SK-N-SH (cell line): Measurements from ENCODE around the gene SLC22A23. TPM values are rescaled to one million over a fixed set of nuclear protein-coding genes. Genes with fewer than 3 reads are reported as not detected.

ENCODE experiments used
- CTCF ChIA-PET: fragments of 300-600, 350-600 bp; formaldehyde crosslinking; extraction: SDS; loops from one replicate; lab custom pipeline; 2021; lab: Yijun Ruan, JAX
- POLR2A ChIA-PET: fragments of 350-600 bp; sonication (Branson Sonifier 250); formaldehyde crosslinking; extraction: SDS; loops from one replicate; lab custom pipeline; 2020; ENCODE audit warnings: antibody characterized with exemption, inconsistent platforms; lab: Yijun Ruan, JAX
- DNase-seq: peaks from one replicate; pipeline ENCODE4 v3.0.0; 2012
- H2AFZ ChIP-seq: fragments of 200-600 bp; sonication (generic); 2 replicates; pipeline ENCODE4 v1.8.1; 2016; ENCODE audit warnings: antibody characterized with exemption, mild to moderate bottlenecking, low read depth
- H3F3A ChIP-seq: fragments of 200-600 bp; sonication (generic); replicated peaks from 2 replicates; pipeline ENCODE3; 2016; ENCODE audit warnings: antibody characterized with exemption, mild to moderate bottlenecking; ENCODE audit not compliant: insufficient read depth
- H3K27ac ChIP-seq, 2 experiments: fragments of 200-500 bp in 1 of 2; fragments of 200-600 bp in 1 of 2; sonication (Bioruptor generic) in 1 of 2; sonication (generic), shearing (Covaris generic) in 1 of 2; 2 replicates each; pipeline versions ENCODE4 v1.5.1 to v1.6.1; 2014 to 2016; ENCODE audit warnings: low read depth in 2 of 2, inconsistent platforms in 1 of 2, low read length in 1 of 2, mild to moderate bottlenecking in 1 of 2, mixed read lengths in 1 of 2
- H3K27me3 ChIP-seq: fragments of 200-600 bp; sonication (generic), shearing (Covaris generic); 2 replicates; pipeline ENCODE4 v1.6.1; 2016; ENCODE audit warnings: mixed run types; ENCODE audit not compliant: insufficient read depth
- H3K36me3 ChIP-seq, 2 experiments: fragments of 200-500 bp in 1 of 2; fragments of 200-600 bp in 1 of 2; sonication (Bioruptor generic) in 1 of 2; sonication (generic) in 1 of 2; replicated peaks in 1 of 2; 2 replicates each; pipeline versions ENCODE3 to v1.5.1; 2014 to 2016; ENCODE audit warnings: low read length in 1 of 2, mild to moderate bottlenecking in 1 of 2; ENCODE audit not compliant: insufficient read depth in 2 of 2, control insufficient read depth in 1 of 2
- H3K4me1 ChIP-seq, 2 experiments: fragments of 200-500 bp in 1 of 2; fragments of 200-600 bp in 1 of 2; sonication (Bioruptor generic) in 1 of 2; sonication (generic), shearing (Covaris generic) in 1 of 2; 2 replicates each; pipeline versions ENCODE4 v1.5.1 to v1.6.1; 2014 to 2016; ENCODE audit warnings: low read depth in 1 of 2, low read length in 1 of 2, mixed run types in 1 of 2; ENCODE audit not compliant: insufficient read depth in 2 of 2, control insufficient read depth in 1 of 2
- H3K4me2 ChIP-seq: fragments of 200-600 bp; sonication (generic), shearing (Covaris generic); 2 replicates; pipeline ENCODE4 v1.6.1; 2017; ENCODE audit warnings: mixed run types
- H3K4me3 ChIP-seq, 2 experiments: fragments of 200-500 bp in 1 of 2; fragments of 200-600 bp in 1 of 2; sonication (Bioruptor generic) in 1 of 2; sonication (generic), shearing (Covaris generic) in 1 of 2; 2 replicates each; pipeline versions ENCODE4 v1.5.1 to v1.8.1; 2014 to 2016; ENCODE audit warnings: low read depth in 2 of 2, inconsistent platforms in 1 of 2, low read length in 1 of 2, mild to moderate bottlenecking in 1 of 2, mixed read lengths in 1 of 2, moderate library complexity in 1 of 2
- H3K79me2 ChIP-seq: fragments of 200-600 bp; sonication (generic); 2 replicates; pipeline ENCODE4 v1.8.1; 2017; ENCODE audit warnings: mild to moderate bottlenecking; ENCODE audit not compliant: insufficient read depth
- H3K9ac ChIP-seq: fragments of 200-600 bp; sonication (generic); 2 replicates; pipeline ENCODE4 v1.6.1; 2017; ENCODE audit warnings: mixed run types
- H3K9me2 ChIP-seq: fragments of 200-600 bp; sonication (generic); 2 replicates; pipeline ENCODE4 v1.6.1; 2017; ENCODE audit warnings: mixed run types
- H3K9me3 ChIP-seq: fragments of 200-600 bp; sonication (generic); 2 replicates; pipeline ENCODE4 v1.6.1; 2017; ENCODE audit warnings: mixed run types, mild to moderate bottlenecking, moderate library complexity
- H4K20me1 ChIP-seq: fragments of 200-600 bp; sonication (generic); 2 replicates; pipeline ENCODE4 v1.6.1; 2017; ENCODE audit warnings: mild to moderate bottlenecking, mixed run types; ENCODE audit not compliant: insufficient read depth
- EP300 ChIP-seq, 2 experiments: IDR thresholded peaks; 2 replicates each; pipeline versions ENCODE4 v1.4.0 to v1.6.1; 2012; ENCODE audit warnings: borderline replicate concordance in 1 of 2, low read depth in 1 of 2, low read length in 1 of 2
- FOSL2 ChIP-seq: IDR thresholded peaks from 2 replicates; pipeline ENCODE4 v1.4.0; 2012; ENCODE audit warnings: low read depth, mild to moderate bottlenecking, moderate library complexity, borderline replicate concordance
- FOXJ3 ChIP-seq: sonication (generic); formaldehyde crosslinking; IDR thresholded peaks from 2 replicates; pipeline ENCODE4 v1.5.1; 2020; ENCODE audit warnings: mild to moderate bottlenecking, missing genetic modification reagents
- GABPA ChIP-seq: IDR thresholded peaks from 2 replicates; pipeline ENCODE4 v1.4.0; 2012; ENCODE audit warnings: low read depth, mild to moderate bottlenecking
- GATA2 ChIP-seq: sonication (generic); formaldehyde crosslinking; IDR thresholded peaks from 2 replicates; pipeline ENCODE4 v1.5.0; 2020; ENCODE audit warnings: mild to moderate bottlenecking, missing genetic modification reagents
- MEF2A ChIP-seq: IDR thresholded peaks from 2 replicates; pipeline ENCODE4 v1.4.0; 2012; ENCODE audit warnings: low read depth, borderline replicate concordance
- MXI1 ChIP-seq: IDR thresholded peaks from 2 replicates; pipeline ENCODE4 v1.6.1; 2012; ENCODE audit warnings: mild to moderate bottlenecking, low read depth, low read length, improper control_type of control experiment
- NRF1 ChIP-seq: IDR thresholded peaks from 2 replicates; pipeline ENCODE4 v1.6.1; 2012; ENCODE audit warnings: low read depth, mild to moderate bottlenecking, low read length
- POLR2AphosphoS5 ChIP-seq: IDR thresholded peaks from 2 replicates; pipeline ENCODE4 v1.6.1; 2012; ENCODE audit warnings: low read depth, low read length
- RCOR1 ChIP-seq: fragments of 150-350 bp; IDR thresholded peaks from 2 replicates; pipeline ENCODE4 v1.6.1; 2017; ENCODE audit warnings: antibody characterized with exemption, low read length
- REST ChIP-seq: IDR thresholded peaks from 2 replicates; pipeline ENCODE4 v1.6.1; 2012; ENCODE audit warnings: mild to moderate bottlenecking, low read depth, low read length, moderate library complexity
- RFX5 ChIP-seq: IDR thresholded peaks from 2 replicates; pipeline ENCODE4 v1.6.1; 2012; ENCODE audit warnings: mild to moderate bottlenecking, improper control_type of control experiment, low read length
- SIN3A ChIP-seq: IDR thresholded peaks from 2 replicates; pipeline ENCODE4 v1.6.1; 2012; ENCODE audit warnings: low read depth, mild to moderate bottlenecking, low read length, moderate library complexity, borderline replicate concordance
- SMC3 ChIP-seq: IDR thresholded peaks from 2 replicates; pipeline ENCODE4 v1.6.1; 2012; ENCODE audit warnings: low read depth, low read length, improper control_type of control experiment
- TAF1 ChIP-seq: IDR thresholded peaks from 2 replicates; pipeline ENCODE4 v1.6.1; 2012; ENCODE audit warnings: low read depth, mild to moderate bottlenecking, low read length, moderate library complexity, borderline replicate concordance
- USF1 ChIP-seq: IDR thresholded peaks from 2 replicates; pipeline ENCODE4 v1.4.0; 2012; ENCODE audit warnings: low read depth, borderline replicate concordance
- YY1 ChIP-seq: IDR thresholded peaks from 2 replicates; pipeline ENCODE4 v1.4.0; 2012; ENCODE audit warnings: low read depth, mild to moderate bottlenecking
- WGBS: methylation state at CpG from one replicate; pipeline ENCODE4 v1.1.6; 2017; ENCODE audit warnings: low lambda C conversion rate; 5-methylcytosine and 5-hydroxymethylcytosine counted together
- polyA plus RNA-seq, 3 experiments: library from polyadenylated mRNA; depleted of rRNA; stranded (reverse); fragments of >200 nt; gene quantifications; 2 replicates each; pipeline ENCODE4 v1.2.3, GENCODE V29; 2012
- TF ChIP-seq, protein P1 (sequence below): fragments of 200-600 bp; sonication (generic); IDR thresholded peaks from 2 replicates; pipeline ENCODE4 v1.6.1; 2017; ENCODE audit warnings: antibody characterized with exemption, mild to moderate bottlenecking, moderate library complexity
- TF ChIP-seq, protein P2 (sequence below): IDR thresholded peaks from 2 replicates; pipeline ENCODE4 v1.4.0; 2012; ENCODE audit warnings: low read depth

The SLC22A23 gene
- polyA plus RNA-seq, 1 of the 3 experiments (the other 2 are of a cell fraction), result not detected

DNA sequence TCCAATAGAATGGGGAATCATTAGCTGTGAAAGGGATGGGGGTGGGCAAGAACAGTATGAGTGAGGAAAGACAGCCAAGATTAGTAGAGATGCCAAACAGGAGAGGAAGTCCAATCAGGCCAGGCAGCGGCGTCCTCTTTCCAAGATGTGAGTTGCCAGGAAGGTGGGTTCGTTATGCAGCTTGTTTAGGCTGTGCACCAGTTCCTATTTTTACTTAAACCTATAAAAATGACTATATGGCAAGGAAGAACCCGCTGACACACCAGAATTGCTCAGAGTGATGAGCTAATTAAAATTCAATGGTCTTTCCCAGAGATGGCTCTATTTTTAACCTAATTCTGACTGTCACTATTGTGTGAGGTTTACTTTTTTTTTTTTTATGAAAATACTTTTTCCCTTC is 88.2 kb downstream of the SLC22A23 start:
- POLR2A ChIA-PET, result no interaction called here
- H3K79me2 ChIP-seq, result no peaks in the 10 kb centered on the region
- H2AFZ ChIP-seq, result no peak overlapping the region
- H3K9me3 ChIP-seq, result no peaks in the 10 kb centered on the region
- no peaks in the 10 kb centered on the region for H3K36me3 ChIP-seq
- H4K20me1 ChIP-seq, result no peaks in the 10 kb centered on the region
- H3F3A ChIP-seq, result no peaks in the 10 kb centered on the region
- whole genome bisulfite sequencing, result 18% methylated on average over 4 of the region's 4 CpGs
- no peak overlapping the region for H3K9ac ChIP-seq
- no peak overlapping the region for H3K27ac ChIP-seq
- peaks cover 0 to 3% of the 10 kb centered on the region in 2 experiments; a peak in 1 of 4 replicates for H3K4me1 ChIP-seq
- peaks cover 46% of the 10 kb centered on the region; the same call in 1 of the 2 replicates for H3K27me3 ChIP-seq
- TF ChIP-seq SMC3 (no peak), MXI1 (no peak), REST (no peak), TAF1 (no peak), EP300 (IDR thresholded peaks at IDR 0.05; ENCODE audit: borderline replicate concordance in 1 of 2, low read depth in 1 of 2, low read length in 1 of 2) (no peak), SIN3A (no peak), FOSL2 (no peak), GABPA (no peak), RCOR1 (no peak), POLR2AphosphoS5 (no peak), GATA2 (CRISPR knock-in tag) (no peak), FOXJ3 (no peak), YY1 (no peak), NRF1 (no peak), USF1 (no peak)
- no peak overlapping the region for H3K4me2 ChIP-seq
- H3K9me2 ChIP-seq, result no peaks in the 10 kb centered on the region
- DNase-seq, result no peak
- no peak overlapping the region for H3K4me3 ChIP-seq
- CTCF ChIA-PET, result interaction anchor here (0.9 kb wide), 1 partner anchor 20 kb away, joined by 3 read pairs; no protein-coding TSS in a partner anchor

- TF ChIP-seq MXI1 (no peak), FOSL2 (no peak), MEF2A (no peak), RFX5 (no peak)
- TF ChIP-seq, protein P1, sequence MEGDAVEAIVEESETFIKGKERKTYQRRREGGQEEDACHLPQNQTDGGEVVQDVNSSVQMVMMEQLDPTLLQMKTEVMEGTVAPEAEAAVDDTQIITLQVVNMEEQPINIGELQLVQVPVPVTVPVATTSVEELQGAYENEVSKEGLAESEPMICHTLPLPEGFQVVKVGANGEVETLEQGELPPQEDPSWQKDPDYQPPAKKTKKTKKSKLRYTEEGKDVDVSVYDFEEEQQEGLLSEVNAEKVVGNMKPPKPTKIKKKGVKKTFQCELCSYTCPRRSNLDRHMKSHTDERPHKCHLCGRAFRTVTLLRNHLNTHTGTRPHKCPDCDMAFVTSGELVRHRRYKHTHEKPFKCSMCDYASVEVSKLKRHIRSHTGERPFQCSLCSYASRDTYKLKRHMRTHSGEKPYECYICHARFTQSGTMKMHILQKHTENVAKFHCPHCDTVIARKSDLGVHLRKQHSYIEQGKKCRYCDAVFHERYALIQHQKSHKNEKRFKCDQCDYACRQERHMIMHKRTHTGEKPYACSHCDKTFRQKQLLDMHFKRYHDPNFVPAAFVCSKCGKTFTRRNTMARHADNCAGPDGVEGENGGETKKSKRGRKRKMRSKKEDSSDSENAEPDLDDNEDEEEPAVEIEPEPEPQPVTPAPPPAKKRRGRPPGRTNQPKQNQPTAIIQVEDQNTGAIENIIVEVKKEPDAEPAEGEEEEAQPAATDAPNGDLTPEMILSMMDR, result no peak
- TF ChIP-seq, protein P2, sequence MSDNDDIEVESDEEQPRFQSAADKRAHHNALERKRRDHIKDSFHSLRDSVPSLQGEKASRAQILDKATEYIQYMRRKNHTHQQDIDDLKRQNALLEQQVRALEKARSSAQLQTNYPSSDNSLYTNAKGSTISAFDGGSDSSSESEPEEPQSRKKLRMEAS, result no peak
- no peaks in the 10 kb centered on the region for H3K36me3 ChIP-seq
- H3K4me1 ChIP-seq, result no peaks in the 10 kb centered on the region
- no peaks in the 10 kb centered on the region for H3K9me2 ChIP-seq
- ChIA-PET POLR2A (no interaction called here), CTCF (no interaction called here)
- no peak overlapping the region for H3K9ac ChIP-seq
- H3K79me2 ChIP-seq, result no peaks in the 10 kb centered on the region
- H4K20me1 ChIP-seq, result no peaks in the 10 kb centered on the region
- no peak overlapping the region for H3K4me3 ChIP-seq
- no peaks in the 10 kb centered on the region for H3F3A ChIP-seq
- 20% methylated on average over 5 of the region's 5 CpGs for WGBS
- no peak overlapping the region for H2AFZ ChIP-seq
- peaks cover 55% of the 10 kb centered on the region; the same call in 1 of the 2 replicates for H3K27me3 ChIP-seq
- DNase-seq, result no peak
- no peak overlapping the region for H3K4me2 ChIP-seq
- H3K9me3 ChIP-seq, result no peaks in the 10 kb centered on the region
- H3K27ac ChIP-seq, result no peak overlapping the region
Measured at GRCh38 chr6:3367630-3368029, 89.2 kb downstream of the SLC22A23 start.
